Measurements from ENCODE around the gene SCNM1. TPM values are rescaled to one million over a fixed set of nuclear protein-coding genes. Genes with fewer than 3 reads are reported as not detected.
A peak's percentile ranks its signal among the peaks of the same experiment; 100 is the strongest.

The SCNM1 gene
- total and polyA plus RNA-seq, 2 experiments from 2014 or later = 27.1 to 92.3 TPM

DNA sequence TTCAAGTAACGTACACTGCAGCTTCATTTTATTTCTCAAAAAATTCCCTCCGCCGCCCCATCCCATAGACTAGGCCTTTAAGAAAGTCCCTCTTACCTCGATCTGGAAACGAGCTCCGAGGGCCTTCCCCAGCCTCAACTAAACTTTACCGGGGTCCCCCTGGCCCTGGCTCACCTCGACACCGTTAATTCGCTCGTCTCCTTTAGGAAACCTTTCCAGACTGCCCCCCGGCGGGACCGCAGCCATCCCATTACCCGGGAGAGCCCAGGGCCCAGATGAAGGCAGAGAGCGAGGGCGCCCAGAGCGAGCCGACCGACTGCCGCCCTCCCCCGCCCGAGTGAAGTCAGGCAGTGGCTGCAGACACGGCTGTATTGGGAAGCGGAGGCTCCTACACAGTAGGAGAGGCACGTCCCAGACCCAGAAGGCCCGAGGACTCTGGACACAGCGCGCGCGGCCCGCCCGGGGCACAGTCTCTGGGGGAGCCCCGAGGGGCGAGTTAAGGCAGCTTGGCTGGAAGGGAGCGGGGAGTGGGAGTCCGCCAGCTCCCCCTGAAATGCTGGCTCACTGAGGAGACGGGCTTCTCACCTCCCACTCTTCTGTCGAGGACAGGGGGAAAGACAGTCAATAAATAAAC is 34.1 kb upstream of the SCNM1 start:
- H2AFZ ChIP-seq = peak overlapping the region; percentile 77
- ATAC-seq = peak; percentile 60
- no peaks in the 10 kb centered on the region for H3K79me2 ChIP-seq (replicated peaks; ENCODE audit: insufficient read depth)
- peaks cover 38% of the 10 kb centered on the region for H3K27me3 ChIP-seq (ENCODE audit: insufficient read depth)
- no peak overlapping the region for H3K27ac ChIP-seq (ENCODE audit: low read depth)
- Mint-ChIP-seq H3K36me3 (ENCODE audit: low read depth) (peaks cover 23% of the 10 kb centered on the region), H3K4me1 (peaks cover 18% of the 10 kb centered on the region), H3K4me3 (peak overlapping the region; percentile 80), H3K27me3 (ENCODE audit: insufficient read depth, low read depth, poor library complexity) (peaks cover 41% of the 10 kb centered on the region), H3K27ac (peak overlapping the region; percentile 71; the same call in 1 of the 2 replicates), H3K9me3 (no peaks in the 10 kb centered on the region)
- H3K4me3 ChIP-seq = peak overlapping the region; percentile 88
- H3K4me1 ChIP-seq (ENCODE audit: insufficient read depth) = peaks cover 15% of the 10 kb centered on the region; the same call in 1 of the 2 replicates
- no peaks in the 10 kb centered on the region; the same call in 1 of the 2 replicates for H4K20me1 ChIP-seq (replicated peaks; ENCODE audit: insufficient read depth)
- H3K4me2 ChIP-seq = peak overlapping the region; percentile 100
- H3K36me3 ChIP-seq (ENCODE audit: insufficient read depth) = no peaks in the 10 kb centered on the region
- TF ChIP-seq, protein P1, sequence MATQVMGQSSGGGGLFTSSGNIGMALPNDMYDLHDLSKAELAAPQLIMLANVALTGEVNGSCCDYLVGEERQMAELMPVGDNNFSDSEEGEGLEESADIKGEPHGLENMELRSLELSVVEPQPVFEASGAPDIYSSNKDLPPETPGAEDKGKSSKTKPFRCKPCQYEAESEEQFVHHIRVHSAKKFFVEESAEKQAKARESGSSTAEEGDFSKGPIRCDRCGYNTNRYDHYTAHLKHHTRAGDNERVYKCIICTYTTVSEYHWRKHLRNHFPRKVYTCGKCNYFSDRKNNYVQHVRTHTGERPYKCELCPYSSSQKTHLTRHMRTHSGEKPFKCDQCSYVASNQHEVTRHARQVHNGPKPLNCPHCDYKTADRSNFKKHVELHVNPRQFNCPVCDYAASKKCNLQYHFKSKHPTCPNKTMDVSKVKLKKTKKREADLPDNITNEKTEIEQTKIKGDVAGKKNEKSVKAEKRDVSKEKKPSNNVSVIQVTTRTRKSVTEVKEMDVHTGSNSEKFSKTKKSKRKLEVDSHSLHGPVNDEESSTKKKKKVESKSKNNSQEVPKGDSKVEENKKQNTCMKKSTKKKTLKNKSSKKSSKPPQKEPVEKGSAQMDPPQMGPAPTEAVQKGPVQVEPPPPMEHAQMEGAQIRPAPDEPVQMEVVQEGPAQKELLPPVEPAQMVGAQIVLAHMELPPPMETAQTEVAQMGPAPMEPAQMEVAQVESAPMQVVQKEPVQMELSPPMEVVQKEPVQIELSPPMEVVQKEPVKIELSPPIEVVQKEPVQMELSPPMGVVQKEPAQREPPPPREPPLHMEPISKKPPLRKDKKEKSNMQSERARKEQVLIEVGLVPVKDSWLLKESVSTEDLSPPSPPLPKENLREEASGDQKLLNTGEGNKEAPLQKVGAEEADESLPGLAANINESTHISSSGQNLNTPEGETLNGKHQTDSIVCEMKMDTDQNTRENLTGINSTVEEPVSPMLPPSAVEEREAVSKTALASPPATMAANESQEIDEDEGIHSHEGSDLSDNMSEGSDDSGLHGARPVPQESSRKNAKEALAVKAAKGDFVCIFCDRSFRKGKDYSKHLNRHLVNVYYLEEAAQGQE (IDR thresholded peaks at IDR 0.05; ENCODE audit: unreplicated experiment) = no peak
- no peaks in the 10 kb centered on the region for H3K9me2 ChIP-seq (ENCODE audit: insufficient read depth)
- DNase-seq (ENCODE audit: low spot score) = peak; percentile 69
- peaks cover 4% of the 10 kb centered on the region; the same call in 1 of the 2 replicates for H3F3A ChIP-seq (replicated peaks; ENCODE audit: low read depth)

DNA sequence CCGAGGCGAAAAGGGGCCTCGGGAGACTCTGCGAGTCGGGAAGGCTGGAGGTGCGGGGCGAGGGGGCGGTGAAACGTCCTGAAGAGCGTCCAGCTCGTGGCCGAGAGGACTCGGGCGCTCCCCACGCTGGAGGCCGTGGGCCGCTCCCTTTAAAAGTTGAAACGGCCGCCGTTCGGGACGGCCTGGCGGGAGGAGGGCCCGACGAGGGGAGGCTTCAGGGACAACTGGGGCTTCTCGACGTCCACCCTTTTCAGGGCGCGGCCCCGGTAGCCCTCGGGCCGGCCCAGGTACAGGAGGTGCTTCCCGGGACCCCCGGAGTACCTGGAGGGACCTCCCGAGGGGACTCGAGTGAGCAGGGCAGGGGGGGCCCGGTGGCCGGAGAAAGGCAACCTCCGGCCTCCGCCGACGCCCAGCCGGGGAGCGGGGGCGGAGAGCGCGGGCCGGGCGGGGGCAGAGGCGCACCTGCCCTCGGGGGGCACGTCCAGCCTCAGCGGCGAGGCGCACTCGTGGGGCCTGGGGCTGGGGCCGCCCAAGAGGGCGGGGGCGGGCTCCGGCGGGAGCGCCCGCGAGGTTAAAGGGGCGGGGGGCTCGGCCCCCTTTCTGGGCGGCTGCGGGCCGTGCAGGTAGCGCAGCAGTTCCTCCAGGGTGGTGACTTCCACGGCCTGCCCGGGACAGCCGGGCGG is 33.5 kb upstream of the SCNM1 start:
- H3K4me1 ChIP-seq (ENCODE audit: insufficient read depth) = peaks cover 15% of the 10 kb centered on the region; the same call in 1 of the 2 replicates
- ATAC-seq = peak; percentile 5
- H3K4me3 ChIP-seq = peak overlapping the region; percentile 88
- H3K9me2 ChIP-seq (ENCODE audit: insufficient read depth) = no peaks in the 10 kb centered on the region
- DNase-seq (ENCODE audit: low spot score) = no peak
- no peaks in the 10 kb centered on the region for H3K36me3 ChIP-seq (ENCODE audit: insufficient read depth)
- Mint-ChIP-seq H3K27ac (no peak overlapping the region), H3K9me3 (no peaks in the 10 kb centered on the region), H3K4me3 (peak overlapping the region; percentile 80), H3K36me3 (ENCODE audit: low read depth) (peaks cover 30% of the 10 kb centered on the region), H3K27me3 (ENCODE audit: insufficient read depth, low read depth, poor library complexity) (peaks cover 41% of the 10 kb centered on the region), H3K4me1 (peaks cover 18% of the 10 kb centered on the region)
- no peak overlapping the region for H3K27ac ChIP-seq (ENCODE audit: low read depth)
- H2AFZ ChIP-seq = peak overlapping the region; percentile 77
- TF ChIP-seq, protein P2, sequence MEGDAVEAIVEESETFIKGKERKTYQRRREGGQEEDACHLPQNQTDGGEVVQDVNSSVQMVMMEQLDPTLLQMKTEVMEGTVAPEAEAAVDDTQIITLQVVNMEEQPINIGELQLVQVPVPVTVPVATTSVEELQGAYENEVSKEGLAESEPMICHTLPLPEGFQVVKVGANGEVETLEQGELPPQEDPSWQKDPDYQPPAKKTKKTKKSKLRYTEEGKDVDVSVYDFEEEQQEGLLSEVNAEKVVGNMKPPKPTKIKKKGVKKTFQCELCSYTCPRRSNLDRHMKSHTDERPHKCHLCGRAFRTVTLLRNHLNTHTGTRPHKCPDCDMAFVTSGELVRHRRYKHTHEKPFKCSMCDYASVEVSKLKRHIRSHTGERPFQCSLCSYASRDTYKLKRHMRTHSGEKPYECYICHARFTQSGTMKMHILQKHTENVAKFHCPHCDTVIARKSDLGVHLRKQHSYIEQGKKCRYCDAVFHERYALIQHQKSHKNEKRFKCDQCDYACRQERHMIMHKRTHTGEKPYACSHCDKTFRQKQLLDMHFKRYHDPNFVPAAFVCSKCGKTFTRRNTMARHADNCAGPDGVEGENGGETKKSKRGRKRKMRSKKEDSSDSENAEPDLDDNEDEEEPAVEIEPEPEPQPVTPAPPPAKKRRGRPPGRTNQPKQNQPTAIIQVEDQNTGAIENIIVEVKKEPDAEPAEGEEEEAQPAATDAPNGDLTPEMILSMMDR (conservative IDR thresholded peaks at IDR 0.05; ENCODE audit: low read depth in 2 of 2) = no peak
- TF ChIP-seq ZNF331 (CRISPR knock-in tag; IDR thresholded peaks at IDR 0.05; ENCODE audit: low read depth) (no peak), STAT1 (IDR thresholded peaks at IDR 0.05; ENCODE audit: unreplicated experiment) (no peak), EZH2phosphoT487 (IDR thresholded peaks at IDR 0.05; ENCODE audit: unreplicated experiment) (no peak)
- TF ChIP-seq, protein P3, sequence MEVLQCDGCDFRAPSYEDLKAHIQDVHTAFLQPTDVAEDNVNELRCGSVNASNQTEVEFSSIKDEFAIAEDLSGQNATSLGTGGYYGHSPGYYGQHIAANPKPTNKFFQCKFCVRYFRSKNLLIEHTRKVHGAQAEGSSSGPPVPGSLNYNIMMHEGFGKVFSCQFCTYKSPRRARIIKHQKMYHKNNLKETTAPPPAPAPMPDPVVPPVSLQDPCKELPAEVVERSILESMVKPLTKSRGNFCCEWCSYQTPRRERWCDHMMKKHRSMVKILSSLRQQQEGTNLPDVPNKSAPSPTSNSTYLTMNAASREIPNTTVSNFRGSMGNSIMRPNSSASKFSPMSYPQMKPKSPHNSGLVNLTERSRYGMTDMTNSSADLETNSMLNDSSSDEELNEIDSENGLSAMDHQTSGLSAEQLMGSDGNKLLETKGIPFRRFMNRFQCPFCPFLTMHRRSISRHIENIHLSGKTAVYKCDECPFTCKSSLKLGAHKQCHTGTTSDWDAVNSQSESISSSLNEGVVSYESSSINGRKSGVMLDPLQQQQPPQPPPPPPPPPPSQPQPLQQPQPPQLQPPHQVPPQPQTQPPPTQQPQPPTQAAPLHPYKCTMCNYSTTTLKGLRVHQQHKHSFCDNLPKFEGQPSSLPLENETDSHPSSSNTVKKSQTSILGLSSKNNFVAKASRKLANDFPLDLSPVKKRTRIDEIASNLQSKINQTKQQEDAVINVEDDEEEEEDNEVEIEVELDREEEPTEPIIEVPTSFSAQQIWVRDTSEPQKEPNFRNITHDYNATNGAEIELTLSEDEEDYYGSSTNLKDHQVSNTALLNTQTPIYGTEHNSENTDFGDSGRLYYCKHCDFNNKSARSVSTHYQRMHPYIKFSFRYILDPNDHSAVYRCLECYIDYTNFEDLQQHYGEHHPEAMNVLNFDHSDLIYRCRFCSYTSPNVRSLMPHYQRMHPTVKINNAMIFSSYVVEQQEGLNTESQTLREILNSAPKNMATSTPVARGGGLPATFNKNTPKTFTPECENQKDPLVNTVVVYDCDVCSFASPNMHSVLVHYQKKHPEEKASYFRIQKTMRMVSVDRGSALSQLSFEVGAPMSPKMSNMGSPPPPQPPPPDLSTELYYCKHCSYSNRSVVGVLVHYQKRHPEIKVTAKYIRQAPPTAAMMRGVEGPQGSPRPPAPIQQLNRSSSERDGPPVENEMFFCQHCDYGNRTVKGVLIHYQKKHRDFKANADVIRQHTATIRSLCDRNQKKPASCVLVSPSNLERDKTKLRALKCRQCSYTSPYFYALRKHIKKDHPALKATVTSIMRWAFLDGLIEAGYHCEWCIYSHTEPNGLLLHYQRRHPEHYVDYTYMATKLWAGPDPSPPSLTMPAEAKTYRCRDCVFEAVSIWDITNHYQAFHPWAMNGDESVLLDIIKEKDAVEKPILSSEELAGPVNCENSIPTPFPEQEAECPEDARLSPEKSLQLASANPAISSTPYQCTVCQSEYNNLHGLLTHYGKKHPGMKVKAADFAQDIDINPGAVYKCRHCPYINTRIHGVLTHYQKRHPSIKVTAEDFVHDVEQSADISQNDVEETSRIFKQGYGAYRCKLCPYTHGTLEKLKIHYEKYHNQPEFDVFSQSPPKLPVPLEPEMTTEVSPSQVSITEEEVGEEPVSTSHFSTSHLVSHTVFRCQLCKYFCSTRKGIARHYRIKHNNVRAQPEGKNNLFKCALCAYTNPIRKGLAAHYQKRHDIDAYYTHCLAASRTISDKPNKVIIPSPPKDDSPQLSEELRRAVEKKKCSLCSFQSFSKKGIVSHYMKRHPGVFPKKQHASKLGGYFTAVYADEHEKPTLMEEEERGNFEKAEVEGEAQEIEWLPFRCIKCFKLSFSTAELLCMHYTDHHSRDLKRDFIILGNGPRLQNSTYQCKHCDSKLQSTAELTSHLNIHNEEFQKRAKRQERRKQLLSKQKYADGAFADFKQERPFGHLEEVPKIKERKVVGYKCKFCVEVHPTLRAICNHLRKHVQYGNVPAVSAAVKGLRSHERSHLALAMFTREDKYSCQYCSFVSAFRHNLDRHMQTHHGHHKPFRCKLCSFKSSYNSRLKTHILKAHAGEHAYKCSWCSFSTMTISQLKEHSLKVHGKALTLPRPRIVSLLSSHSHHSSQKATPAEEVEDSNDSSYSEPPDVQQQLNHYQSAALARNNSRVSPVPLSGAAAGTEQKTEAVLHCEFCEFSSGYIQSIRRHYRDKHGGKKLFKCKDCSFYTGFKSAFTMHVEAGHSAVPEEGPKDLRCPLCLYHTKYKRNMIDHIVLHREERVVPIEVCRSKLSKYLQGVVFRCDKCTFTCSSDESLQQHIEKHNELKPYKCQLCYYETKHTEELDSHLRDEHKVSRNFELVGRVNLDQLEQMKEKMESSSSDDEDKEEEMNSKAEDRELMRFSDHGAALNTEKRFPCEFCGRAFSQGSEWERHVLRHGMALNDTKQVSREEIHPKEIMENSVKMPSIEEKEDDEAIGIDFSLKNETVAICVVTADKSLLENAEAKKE (CRISPR knock-in tag; IDR thresholded peaks at IDR 0.05) = no peak
- peaks cover 4% of the 10 kb centered on the region; the same call in 1 of the 2 replicates for H3F3A ChIP-seq (replicated peaks; ENCODE audit: low read depth)
- H4K20me1 ChIP-seq (replicated peaks; ENCODE audit: insufficient read depth) = no peaks in the 10 kb centered on the region; the same call in 1 of the 2 replicates
- H3K4me2 ChIP-seq = peak overlapping the region; percentile 100
- H3K27me3 ChIP-seq (ENCODE audit: insufficient read depth) = peaks cover 38% of the 10 kb centered on the region
- no peaks in the 10 kb centered on the region for H3K79me2 ChIP-seq (replicated peaks; ENCODE audit: insufficient read depth)

Data from GM23338 (cell line).